HepG2 (cell line): ENCODE results near the gene SAE1. TPM values are rescaled to one million over a fixed set of nuclear protein-coding genes. Genes with fewer than 3 reads are reported as not detected.

Experiments
- BCL3 ChIP-seq: sonication (generic); formaldehyde crosslinking; IDR thresholded peaks from 2 replicates; pipeline ENCODE4 v1.5.1; 2020; ENCODE audit warnings: mild to moderate bottlenecking, missing genetic modification reagents, moderate library complexity
- DPF2 ChIP-seq: sonication (generic); formaldehyde crosslinking; IDR thresholded peaks from 2 replicates; pipeline ENCODE4 v1.4.0; 2020; ENCODE audit warnings: mild to moderate bottlenecking, low read depth, missing genetic modification reagents, borderline replicate concordance
- DR1 ChIP-seq: sonication (generic); formaldehyde crosslinking; IDR thresholded peaks from 2 replicates; pipeline ENCODE4 v1.8.0; 2021; ENCODE audit warnings: mild to moderate bottlenecking, missing genetic modification reagents, inconsistent platforms
- E2F2 ChIP-seq: sonication (generic); formaldehyde crosslinking; IDR thresholded peaks from 2 replicates; pipeline ENCODE4 v1.4.0; 2020; ENCODE audit warnings: missing genetic modification reagents, borderline replicate concordance
- ETV6 ChIP-seq: sonication (generic); formaldehyde crosslinking; conservative IDR thresholded peaks from 2 replicates; pipeline ENCODE4 v1.4.0; 2020; ENCODE audit warnings: missing genetic modification reagents
- GATA4 ChIP-seq: sonication (generic); IDR thresholded peaks from 2 replicates; pipeline ENCODE4 v1.6.1; 2016; ENCODE audit warnings: antibody characterized with exemption, low read depth, borderline replicate concordance
- HOMEZ ChIP-seq: IDR thresholded peaks from 2 replicates; pipeline ENCODE4 v1.6.1; 2016; ENCODE audit warnings: low read depth
- IKZF4 ChIP-seq: sonication (generic); formaldehyde crosslinking; IDR thresholded peaks from 2 replicates; pipeline ENCODE4 v1.5.1; 2020; ENCODE audit warnings: borderline replicate concordance, mild to moderate bottlenecking, low read depth, missing genetic modification reagents; ENCODE audit errors: not compliant biosample characterization
- LBX2 ChIP-seq: sonication (generic); formaldehyde crosslinking; IDR thresholded peaks from 2 replicates; pipeline ENCODE4 v1.5.0; 2020; ENCODE audit warnings: missing genetic modification reagents, mild to moderate bottlenecking, borderline replicate concordance
- MLLT10 ChIP-seq: sonication (generic); formaldehyde crosslinking; IDR thresholded peaks from 2 replicates; pipeline ENCODE4 v1.4.0; 2020; ENCODE audit warnings: missing genetic modification reagents
- PCBP1 ChIP-seq: fragments of 200-400 bp; formaldehyde crosslinking; IDR thresholded peaks from 2 replicates; pipeline ENCODE4 v1.6.1; 2017; ENCODE audit warnings: mild to moderate bottlenecking, low read depth, low read length, borderline replicate concordance
- PRPF4 ChIP-seq: fragments of 200-400 bp; formaldehyde crosslinking; IDR thresholded peaks from 2 replicates; pipeline ENCODE4 v1.6.1; 2016; ENCODE audit warnings: low read length, low read depth; ENCODE audit not compliant: poor library complexity, severe bottlenecking
- REPIN1 ChIP-seq: sonication (generic); formaldehyde crosslinking; IDR thresholded peaks from 2 replicates; pipeline ENCODE4 v1.8.0; 2022; ENCODE audit warnings: missing genetic modification reagents, low read depth, mild to moderate bottlenecking, borderline replicate concordance
- SALL2 ChIP-seq: sonication (generic); formaldehyde crosslinking; IDR thresholded peaks from 2 replicates; pipeline ENCODE4 v1.8.1; 2023; ENCODE audit warnings: mild to moderate bottlenecking, missing genetic modification reagents, inconsistent platforms
- ZBTB1 ChIP-seq: sonication (generic); formaldehyde crosslinking; IDR thresholded peaks from 2 replicates; pipeline ENCODE4 v1.4.0; 2020; ENCODE audit warnings: missing genetic modification reagents, borderline replicate concordance
- ZNF326 ChIP-seq: sonication (generic); formaldehyde crosslinking; IDR thresholded peaks from 2 replicates; pipeline ENCODE4 v1.4.0; 2020; ENCODE audit warnings: missing genetic modification reagents, borderline replicate concordance
- ZNF512 ChIP-seq: sonication (generic); formaldehyde crosslinking; IDR thresholded peaks from 2 replicates; pipeline ENCODE4 v1.4.0; 2020; ENCODE audit warnings: mild to moderate bottlenecking, missing genetic modification reagents
- ZNF547 ChIP-seq: sonication (generic); formaldehyde crosslinking; IDR thresholded peaks from 2 replicates; pipeline ENCODE4 v1.5.1; 2020; ENCODE audit warnings: mild to moderate bottlenecking, missing genetic modification reagents
- polyA plus RNA-seq, 8 experiments: library from polyadenylated mRNA; depleted of rRNA in 3 of 8; stranded (reverse) in 7 of 8; unstranded in 1 of 8; fragments of >200 nt; fragmentation: Illumina TruSeq in 4 of 8; extraction: Trizol in 4 of 8; gene quantifications; 2 replicates each; pipeline versions ENCODE4 v1.2.1 to v1.2.3, GENCODE V29; 2011 to 2016; ENCODE audit warnings: low read depth in 4 of 8, missing spikeins in 1 of 8, mixed read lengths in 1 of 8; ENCODE audit not compliant: insufficient read depth in 1 of 8
- total RNA-seq, 5 experiments: library from RNA; depleted of rRNA; stranded (reverse); fragments of >200 nt; fragmentation: Illumina TruSeq; extraction: Trizol; gene quantifications; 2 replicates each; pipeline ENCODE4 v1.2.3, GENCODE V29; 2016; ENCODE audit warnings: low read depth in 1 of 5

Gene SAE1
- total and polyA plus RNA-seq, 2 of the 13 experiments (the other 11 are each of a cell fraction or from before 2014, with no cell fraction given) = 87.6 to 197 TPM

- TF ChIP-seq ZNF512 (no peak), ZNF547 (CRISPR knock-in tag) (no peak; the same call in 1 of the 2 replicates), ZNF326 (CRISPR knock-in tag) (no peak), GATA4 (no peak), IKZF4 (CRISPR knock-in tag) (no peak), MLLT10 (no peak; the same call in 1 of the 2 replicates), E2F2 (CRISPR knock-in tag) (no peak), LBX2 (CRISPR knock-in tag) (peak; percentile 45; the same call in 1 of the 2 replicates), REPIN1 (CRISPR knock-in tag) (no peak), PCBP1 (no peak), HOMEZ (CRISPR knock-in tag) (no peak), SALL2 (CRISPR knock-in tag) (peak; percentile 36; the same call in 1 of the 2 replicates), DPF2 (CRISPR knock-in tag) (no peak), BCL3 (CRISPR knock-in tag) (no peak), ETV6 (CRISPR knock-in tag) (no peak), PRPF4 (no peak), ZBTB1 (CRISPR knock-in tag) (no peak), DR1 (no peak)
These were observed 18.3 kb upstream of the SAE1 start (continued) for GRCh38 chr19:47112166-47112996.
